CD1c-positive myeloid dendritic cell (primary cell): ENCODE data around the gene FASTK.
"Not testable (repeated sequence)": the region's sequence is repeated elsewhere in the genome, so short reads cannot be mapped to it uniquely, and the experiment has no call there.

ENCODE experiments used
- DNase-seq: peaks from one replicate; pipeline ENCODE4 v3.0.0-alpha.2; 2016; ENCODE audit errors: extremely low spot score

FASTK gene

DNA sequence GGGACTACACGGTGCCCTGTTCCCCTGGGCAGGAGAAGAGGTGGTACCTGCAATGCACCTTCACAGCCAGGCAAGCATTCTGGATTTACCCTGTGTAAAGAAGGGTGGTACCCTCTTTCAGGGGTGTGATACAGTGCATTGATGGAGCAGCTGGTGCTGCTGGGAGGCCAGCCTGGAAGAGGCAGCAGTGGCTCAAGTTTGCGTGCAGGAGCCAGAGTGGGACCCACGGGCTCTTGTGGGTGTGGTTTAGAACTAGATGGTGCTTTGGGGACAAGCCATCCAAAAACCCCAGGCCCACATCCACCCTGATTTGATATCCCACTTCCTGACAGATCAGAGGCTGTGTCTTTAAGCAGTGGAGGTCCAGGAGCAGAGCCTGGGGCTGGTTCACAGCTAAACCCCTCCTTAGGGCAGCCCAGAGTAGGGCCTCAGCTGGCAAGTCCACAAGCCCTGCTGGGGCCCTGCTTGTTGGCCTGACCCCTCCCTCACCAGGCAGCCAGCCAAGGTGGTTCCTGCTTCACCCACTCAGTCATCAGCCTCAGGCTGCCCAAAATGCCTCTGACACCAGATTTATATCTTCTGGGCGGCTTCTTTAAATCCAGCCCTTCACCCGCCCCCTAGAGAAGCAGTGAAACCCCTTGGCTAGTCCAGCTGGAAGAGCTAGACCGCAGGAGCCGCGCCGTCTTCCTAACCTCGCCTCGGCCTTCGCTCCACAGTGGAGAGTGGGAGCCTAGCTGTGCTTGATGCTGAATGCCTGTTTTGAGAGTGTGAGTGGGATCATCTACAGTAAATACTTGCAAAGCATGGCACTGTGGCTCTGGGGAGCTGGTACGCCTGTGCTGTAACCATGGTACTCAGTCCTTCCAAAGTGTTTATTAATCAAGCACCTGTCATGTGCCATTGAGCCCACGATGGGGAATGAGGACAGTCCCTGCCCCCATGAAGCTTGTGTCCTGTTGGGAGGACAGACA lies 33.7 kb downstream of the FASTK start:
- no peak for DNase-seq

DNA sequence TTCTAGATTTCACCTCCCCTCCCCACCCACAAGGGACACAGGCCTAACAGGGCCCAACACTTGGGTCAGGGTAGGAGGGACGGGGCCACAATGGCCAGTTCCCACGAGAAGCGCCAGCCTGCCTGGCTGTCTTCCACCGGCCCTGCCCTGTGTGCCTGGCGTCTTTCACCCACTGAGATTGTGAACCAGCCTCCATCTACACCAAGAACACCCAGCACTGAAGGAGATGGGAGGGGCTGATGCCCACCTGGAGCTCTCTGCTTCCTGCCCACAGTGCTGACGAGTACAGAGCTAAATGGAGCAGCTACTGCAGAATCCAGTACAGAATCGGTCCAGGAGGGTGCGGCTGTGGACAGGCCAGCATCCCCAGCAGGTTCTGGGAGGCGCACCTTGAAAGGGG lies 34.6 kb downstream of the FASTK start:
- DNase-seq: no peak

GRCh38 chr7:151045262-151045661 lies 35.3 kb downstream of the FASTK start:
- no peak for DNase-seq

DNA sequence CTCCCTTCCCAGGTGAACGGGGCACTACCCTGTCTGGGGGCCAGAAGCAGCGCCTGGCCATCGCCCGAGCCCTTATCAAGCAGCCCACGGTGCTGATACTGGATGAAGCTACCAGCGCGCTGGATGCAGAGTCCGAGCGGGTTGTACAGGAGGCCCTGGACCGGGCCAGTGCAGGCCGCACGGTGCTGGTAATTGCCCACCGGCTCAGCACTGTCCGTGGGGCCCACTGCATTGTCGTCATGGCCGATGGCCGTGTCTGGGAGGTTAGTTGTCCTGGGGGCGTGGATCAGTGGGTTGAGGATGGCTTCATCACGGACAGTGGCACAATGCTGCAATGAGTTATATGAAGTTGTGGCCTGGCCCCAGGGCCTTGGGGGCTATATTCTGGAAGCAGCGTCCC lies 36.6 kb downstream of the FASTK start:
- no peak for DNase-seq

- not testable (repeated sequence) for DNase-seq
Measured at GRCh38 chr7:151043449-151043848, 37.2 kb downstream of the FASTK start.

- DNase-seq: no peak
Measured at GRCh38 chr7:151040616-151041375, 39.8 kb downstream of the FASTK start.

- DNase-seq: peak; percentile 54
Measured at GRCh38 chr7:151039850-151040548, 40.6 kb downstream of the FASTK start.

DNA sequence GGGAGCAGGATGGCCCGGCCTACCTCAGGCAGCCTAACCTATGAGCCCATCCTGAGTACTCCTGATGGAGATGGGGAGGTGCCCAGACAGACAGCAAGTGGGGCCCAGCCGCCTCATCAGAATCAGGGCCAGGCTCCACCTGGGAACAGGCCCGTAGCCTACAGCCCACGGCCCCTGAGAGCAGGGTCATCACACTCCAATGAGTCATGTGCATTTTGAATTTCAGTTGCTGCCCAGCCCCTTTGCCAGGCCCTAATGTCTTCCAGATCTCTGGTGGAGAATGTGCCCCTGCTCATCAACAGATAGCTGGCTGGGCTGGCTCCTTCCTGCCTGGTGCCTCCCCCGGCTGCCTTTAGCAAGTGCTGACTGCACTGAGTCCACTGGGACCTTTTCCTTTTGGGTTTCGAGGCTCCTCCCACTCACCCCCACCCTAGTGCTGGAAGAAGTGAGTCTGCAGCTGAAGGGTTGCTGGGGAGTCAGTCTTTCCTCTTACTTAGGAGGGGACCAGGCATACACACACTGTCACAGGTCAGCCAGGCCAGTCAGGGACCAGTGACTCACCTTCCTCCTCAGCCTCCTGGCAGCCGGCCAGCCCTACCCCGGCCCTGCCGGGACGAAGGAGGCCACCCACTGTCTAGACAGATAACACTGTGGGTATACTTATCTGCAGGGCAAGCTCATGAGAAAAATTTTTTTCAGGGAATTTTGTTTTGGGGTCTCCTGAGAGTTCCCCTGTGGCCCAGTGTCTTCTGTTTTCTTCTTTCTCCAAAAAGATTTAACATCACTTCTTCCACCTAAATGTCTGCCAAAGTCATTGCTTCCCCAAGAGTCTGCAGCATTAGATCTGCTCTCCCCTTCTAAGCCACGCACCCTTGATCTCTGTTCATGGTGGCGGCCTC lies 41.4 kb downstream of the FASTK start:
- DNase-seq: peak; percentile 89

- no peak for DNase-seq
Measured at GRCh38 chr7:151035902-151036301, 44.7 kb downstream of the FASTK start.

GRCh38 chr7:151035026-151035717 lies 45.4 kb downstream of the FASTK start:
- DNase-seq: peak; percentile 84

- no peak for DNase-seq
Measured at GRCh38 chr7:151034312-151035025, 46.1 kb downstream of the FASTK start.

DNA sequence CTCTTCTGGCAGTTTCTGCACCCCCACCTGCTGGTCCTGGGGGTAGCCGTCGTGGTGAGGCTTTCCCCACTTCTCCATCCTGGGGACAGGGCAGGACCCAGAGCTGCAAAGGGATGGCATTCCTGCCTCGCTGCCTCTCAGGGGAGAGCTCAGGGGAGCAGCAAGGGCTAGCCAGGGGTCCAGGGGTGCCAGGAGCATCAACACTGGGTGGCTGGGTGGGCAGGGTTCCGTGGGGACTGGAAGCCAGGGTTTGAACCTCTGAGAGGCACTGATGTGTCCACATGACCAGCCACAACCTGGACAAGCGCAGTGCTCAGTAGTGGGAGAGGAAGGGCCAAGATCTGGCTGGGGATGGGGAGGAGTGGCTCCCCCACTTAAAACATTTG lies 46.8 kb downstream of the FASTK start:
- DNase-seq: no peak

GRCh38 chr7:151032936-151033863 lies 47.4 kb downstream of the FASTK start:
- DNase-seq: peak; percentile 56

DNA sequence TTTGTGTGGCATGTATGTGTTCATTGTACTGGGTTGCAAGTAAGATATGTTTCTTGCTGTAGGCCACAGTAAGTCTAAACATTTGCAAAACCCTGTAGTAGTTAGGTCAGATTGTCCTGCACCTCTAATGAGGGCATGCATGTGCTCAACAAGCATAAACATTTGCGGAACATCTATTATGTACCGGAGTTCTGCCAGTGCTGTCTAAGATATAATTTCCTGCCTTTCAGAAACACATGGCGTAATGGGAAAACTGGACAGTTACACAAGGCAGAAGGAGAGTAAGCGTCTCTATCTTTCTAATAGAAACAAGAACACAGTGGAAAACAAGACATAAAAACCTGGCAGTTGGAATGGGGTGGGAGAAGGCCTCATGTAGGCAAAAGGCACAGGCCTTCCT lies 49.6 kb downstream of the FASTK start:
- no peak for DNase-seq

DNA sequence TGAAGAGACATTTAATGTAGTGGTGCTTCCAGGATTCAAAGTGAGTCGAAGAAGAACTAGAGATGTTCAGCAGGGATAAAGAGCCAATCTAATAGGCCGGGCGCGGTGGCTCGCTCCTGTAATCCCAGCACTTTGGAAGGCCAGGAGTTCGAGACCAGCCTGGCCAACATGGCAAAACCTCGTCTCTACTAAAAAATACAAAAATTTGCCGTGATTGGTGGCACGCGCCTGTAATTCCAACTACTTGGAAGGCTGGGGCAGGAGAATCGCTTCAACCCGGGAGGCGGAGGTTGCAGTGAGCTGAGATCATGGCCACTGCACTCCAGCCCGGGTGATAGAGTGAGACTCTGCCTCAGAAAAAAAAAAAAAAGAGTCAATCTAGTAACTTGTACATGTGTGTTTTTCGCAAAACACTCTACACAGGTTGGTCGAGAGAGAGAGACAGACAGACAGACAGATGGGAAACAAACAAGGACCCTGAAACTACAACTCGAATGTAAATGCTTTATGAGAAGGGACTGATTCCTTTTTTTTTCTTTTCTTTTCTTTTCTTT lies 51.6 kb downstream of the FASTK start:
- DNase-seq: no peak

DNA sequence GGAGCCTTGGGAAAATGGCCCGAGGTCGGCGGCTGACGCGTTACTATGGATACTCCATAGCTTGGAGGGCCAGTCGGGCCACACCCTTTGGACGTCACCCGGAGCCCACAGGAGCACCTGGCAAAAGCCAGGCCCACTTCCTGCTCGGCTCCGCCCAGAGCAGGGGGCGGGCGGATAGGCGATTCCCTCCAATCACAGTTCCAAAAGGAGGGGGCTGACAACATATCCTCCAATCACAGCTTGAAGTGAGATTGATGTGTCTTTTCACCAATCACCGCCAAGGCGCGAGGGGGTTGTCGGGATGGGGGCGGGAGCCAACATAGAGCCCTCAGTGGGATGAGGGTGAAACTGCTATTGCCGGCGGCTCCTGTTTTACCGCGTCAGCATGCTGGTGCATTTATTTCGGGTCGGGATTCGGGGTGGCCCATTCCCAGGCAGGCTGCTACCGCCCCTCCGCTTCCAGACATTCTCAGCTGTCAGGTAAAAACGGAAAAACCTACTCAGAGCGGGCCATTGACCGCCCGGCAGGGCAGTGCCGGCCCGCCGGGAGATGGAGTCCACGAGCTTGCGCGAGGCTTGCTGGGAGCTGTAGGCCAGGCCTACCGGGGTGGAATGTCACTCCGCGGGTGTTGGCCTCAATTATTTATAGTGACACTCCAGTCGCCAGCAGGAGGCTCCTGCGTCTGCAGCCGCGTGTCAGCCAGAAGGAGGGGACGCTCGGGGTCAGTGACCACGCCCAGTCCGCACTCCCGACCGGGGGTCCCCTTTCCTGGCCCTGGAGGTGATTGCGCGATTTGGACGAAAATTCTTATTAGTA lies 52.3 kb downstream of the FASTK start, which contains the start of gene ABCB8:
Gene ABCB8 (plus strand): TSS at position 320 of the 817 bp plus-strand sequence. CDS start 66 bp downstream, at position 386.
- DNase-seq: peak; percentile 99

DNA sequence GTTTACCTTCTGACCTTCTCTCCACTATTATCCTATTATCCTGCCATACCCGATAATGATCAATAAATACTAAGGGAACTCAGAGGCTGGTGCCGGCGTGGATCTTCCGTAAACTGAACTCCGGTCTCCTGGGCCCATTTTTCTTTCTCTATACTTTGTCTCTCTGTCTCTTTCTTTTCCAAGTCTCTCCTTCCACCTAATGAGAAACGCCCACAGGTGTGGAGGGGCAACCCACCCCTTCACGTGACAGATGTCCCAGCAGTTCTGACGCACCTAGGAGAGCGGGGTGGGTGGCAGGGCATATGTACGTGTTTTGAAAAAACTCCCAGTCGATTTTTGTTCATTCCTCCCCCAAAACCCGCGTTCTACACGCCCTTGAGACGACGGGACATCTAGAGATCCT lies 52.9 kb downstream of the FASTK start:
- DNase-seq: not testable (repeated sequence)
